Endothelial cell of umbilical vein (primary cell): Measurements from ENCODE around the gene USH1G. TPM values are rescaled to one million over a fixed set of nuclear protein-coding genes. Genes with fewer than 3 reads are reported as not detected.

ENCODE experiments used
- BruUV-seq: library from RNA; stranded (reverse); fragments of 400-500 nt; replicated peaks from 2 replicates; lab custom pipeline; 2021; lab: Mats Ljungman, UMichigan
- CTCF ChIA-PET: fragments of 300-600, 350-600 bp; sonication (Branson Sonifier 250); formaldehyde crosslinking; loops from one replicate; lab custom pipeline; 2021; ENCODE audit warnings: antibody characterized with exemption, inconsistent platforms; lab: Charles Lee
- POLR2A ChIA-PET: fragments of 300-600, 350-600 bp; sonication (Branson Sonifier 250); formaldehyde crosslinking; loops from one replicate; lab custom pipeline; 2021; ENCODE audit warnings: antibody characterized with exemption, inconsistent platforms; lab: Charles Lee
- DNase-seq: peaks from one replicate; pipeline ENCODE4 v3.0.0-alpha.2; 2011; ENCODE audit warnings: low read depth, low spot score
- FAIRE-seq: peaks from 2 replicates; lab custom pipeline; 2011; peaks lifted over from hg19 to GRCh38; lab: Jason Lieb, UNC
- H2AFZ ChIP-seq: 2 replicates; pipeline ENCODE4 v1.6.0; 2012; ENCODE audit warnings: low read depth, low read length, control low read depth, inconsistent platforms
- H3K27ac ChIP-seq: 2 replicates; pipeline ENCODE4 v1.5.1; 2011; ENCODE audit warnings: low read depth, mild to moderate bottlenecking, control low read depth, low read length, moderate library complexity; ENCODE audit not compliant: insufficient read depth
- H3K27me3 ChIP-seq, 2 experiments: 2 replicates each; pipeline versions ENCODE4 v1.6.0 to v1.6.1; 2011; ENCODE audit warnings: low read length in 2 of 2, mixed read lengths in 1 of 2; ENCODE audit not compliant: control insufficient read depth in 2 of 2, insufficient read depth in 2 of 2
- H3K36me3 ChIP-seq, 2 experiments: 2 replicates in 1 of 2; 3 replicates in 1 of 2; pipeline ENCODE4 v1.5.1; 2011; ENCODE audit warnings: low read length in 2 of 2, mild to moderate bottlenecking in 1 of 2, moderate library complexity in 1 of 2; ENCODE audit not compliant: control insufficient read depth in 2 of 2, insufficient read depth in 2 of 2; ENCODE audit errors: extremely low read depth in 1 of 2
- H3K4me1 ChIP-seq: 3 replicates; pipeline ENCODE4 v1.5.1; 2011; ENCODE audit warnings: mild to moderate bottlenecking, low read length; ENCODE audit not compliant: control insufficient read depth, insufficient read depth; ENCODE audit errors: extremely low read depth
- H3K4me2 ChIP-seq: 2 replicates; pipeline ENCODE4 v1.6.1; 2011; ENCODE audit warnings: low read length, control low read depth, mixed read lengths; ENCODE audit not compliant: insufficient read depth
- H3K4me3 ChIP-seq, 3 experiments: fragments of 200-600 bp in 1 of 3; sonication (generic), shearing (Covaris generic) in 1 of 3; replicated peaks in 1 of 3; 2 replicates each; pipeline ENCODE4 v1.5.1; 2011 to 2016; ENCODE audit warnings: control low read depth in 3 of 3, low read length in 3 of 3, mild to moderate bottlenecking in 2 of 3, inconsistent platforms in 1 of 3, low read depth in 1 of 3, moderate library complexity in 1 of 3; ENCODE audit not compliant: insufficient read depth in 1 of 3
- H3K79me2 ChIP-seq: 2 replicates; pipeline ENCODE4 v1.6.0; 2012; ENCODE audit warnings: low read length, inconsistent platforms; ENCODE audit not compliant: control insufficient read depth, insufficient read depth
- H3K9ac ChIP-seq: replicated peaks from 2 replicates; pipeline ENCODE3; 2011; ENCODE audit warnings: low read length, control low read depth; ENCODE audit not compliant: insufficient read depth; ENCODE audit errors: extremely low read depth
- H3K9me1 ChIP-seq: replicated peaks from 3 replicates; pipeline ENCODE4 v1.6.0; 2011; ENCODE audit warnings: mild to moderate bottlenecking, low read length; ENCODE audit not compliant: control insufficient read depth, insufficient read depth; ENCODE audit errors: extremely low read depth
- H3K9me3 ChIP-seq: replicated peaks from 2 replicates; pipeline ENCODE4 v1.5.1; 2012; ENCODE audit warnings: low read length, inconsistent platforms; ENCODE audit not compliant: control insufficient read depth, insufficient read depth
- H4K20me1 ChIP-seq: replicated peaks from 2 replicates; pipeline ENCODE3; 2011; ENCODE audit warnings: mild to moderate bottlenecking, low read length; ENCODE audit not compliant: control insufficient read depth, insufficient read depth; ENCODE audit errors: extremely low read depth
- EZH2 ChIP-seq: IDR thresholded peaks from 2 replicates; pipeline ENCODE4 v1.6.1; 2012; ENCODE audit warnings: borderline replicate concordance, low read depth, mild to moderate bottlenecking, moderate library complexity, low read length, inconsistent platforms; ENCODE audit not compliant: severe bottlenecking
- FOS ChIP-seq: IDR thresholded peaks from 2 replicates; pipeline ENCODE4 v1.6.1; 2011; ENCODE audit warnings: mild to moderate bottlenecking, low read length, moderate library complexity, borderline replicate concordance; ENCODE audit not compliant: insufficient read depth
- JUN ChIP-seq: IDR thresholded peaks from 2 replicates; pipeline ENCODE4 v1.6.1; 2011; ENCODE audit warnings: borderline replicate concordance, low read depth; ENCODE audit not compliant: insufficient read length, insufficient read depth
- MYC ChIP-seq: IDR thresholded peaks from one replicate; pipeline ENCODE4 v1.6.1; 2011; ENCODE audit warnings: mild to moderate bottlenecking, low read depth, low read length
- POLR2A ChIP-seq: IDR thresholded peaks from 2 replicates; pipeline ENCODE4 v1.6.1; 2012; ENCODE audit warnings: low read depth, mild to moderate bottlenecking, control low read depth, low read length
- POLR2AphosphoS5 ChIP-seq: IDR thresholded peaks from 2 replicates; pipeline ENCODE4 v1.6.1; 2012; ENCODE audit warnings: low read depth, mild to moderate bottlenecking, control low read depth, low read length, moderate library complexity; ENCODE audit not compliant: insufficient read depth
- dilution Hi-C: fragments of 300-500 bp; cut with MboI; formaldehyde crosslinking; loops from one replicate; pipeline ENCODE4 v1.15.0; 2019; ENCODE audit warnings: low sequenced_read_pairs; ENCODE audit not compliant: extremely low pct_ligation_motif_present
- intact Hi-C: fragments of 100-400 bp; cut with micrococcal nuclease; formaldehyde crosslinking; loops from one replicate; pipeline ENCODE4 v1.10.0; 2022
- polyA plus RNA-seq, 4 experiments: library from polyadenylated mRNA; depleted of rRNA in 3 of 4; stranded (reverse) in 3 of 4; unstranded in 1 of 4; fragments of >200 nt; gene quantifications; 2 replicates each; pipeline versions ENCODE4 v1.2.1 to v1.2.3, GENCODE V29; 2011 to 2012; ENCODE audit warnings: missing spikeins in 1 of 4
- total RNA-seq: library from RNA; stranded (reverse); gene quantifications from 2 replicates; pipeline ENCODE4 v1.2.3, GENCODE V29; 2021
- TF ChIP-seq, protein P1 (sequence below), 2 donors: IDR thresholded peaks; 1 replicate in 1 of 2; 2 replicates in 1 of 2; pipeline ENCODE4 v1.5.1; 2011; ENCODE audit warnings: low read length in 2 of 2, mild to moderate bottlenecking in 2 of 2, moderate library complexity in 2 of 2, control low read depth in 1 of 2, inconsistent platforms in 1 of 2, low read depth in 1 of 2; ENCODE audit not compliant: insufficient read depth in 1 of 2; ENCODE audit errors: extremely low read depth in 1 of 2

Gene USH1G
- total and polyA plus RNA-seq, 2 donors (not counting 3 experiments of a cell fraction or from before 2014, with no cell fraction given), result not detected

DNA sequence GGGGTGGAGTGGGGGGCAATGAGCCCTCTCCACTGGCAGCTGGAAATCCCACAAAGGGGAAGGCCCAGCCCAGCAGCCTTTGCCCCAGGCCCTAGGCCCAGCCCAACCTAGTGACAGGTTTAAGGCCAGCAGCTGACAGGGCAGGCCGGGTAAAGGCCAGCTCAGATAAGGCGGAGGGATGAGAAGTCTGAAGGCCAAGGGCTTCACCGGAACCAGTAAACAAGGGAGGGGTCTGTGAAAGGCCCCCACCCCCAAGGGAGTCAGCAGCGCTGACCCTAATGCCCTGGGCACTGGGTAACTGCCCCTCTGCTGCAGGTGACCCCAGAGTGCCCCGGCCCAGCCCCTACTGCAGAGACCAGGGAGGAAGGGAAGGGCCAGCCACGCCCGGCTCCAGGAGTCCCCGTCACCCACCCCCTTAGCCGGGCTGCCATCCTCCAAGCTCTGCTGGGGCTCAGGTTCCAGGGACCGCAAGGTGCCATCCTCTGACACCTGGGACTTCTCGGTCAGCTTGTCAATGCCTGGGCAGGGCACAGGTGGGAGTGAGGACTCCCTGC, 30.2 kb upstream of the USH1G start:
- H2AFZ ChIP-seq, result no peak overlapping the region
- no peaks in the 10 kb centered on the region for H3K9me3 ChIP-seq
- TF ChIP-seq JUN, result no peak
- TF ChIP-seq MYC, result no peak
- TF ChIP-seq FOS, result no peak
- no peak for TF ChIP-seq EZH2
- no peak for DNase-seq
- H3K4me1 ChIP-seq, result no peaks in the 10 kb centered on the region
- dilution Hi-C loops, result no loop called here
- BruUV-seq, result no TSS peak
- ChIA-PET POLR2A (no interaction called here), CTCF (interaction anchor here (1.3 to 3.8 kb wide), 3 partner anchors 8 to 29 kb away, joined by 3 to 19 read pairs (median 5); partner anchors contain the start of gene OTOP2)
- FAIRE-seq, result no peak
- no peak overlapping the region for H3K27ac ChIP-seq
- no peaks in the 10 kb centered on the region for H3K36me3 ChIP-seq
- no peaks in the 10 kb centered on the region for H3K9me1 ChIP-seq
- intact Hi-C loops, result no loop called here
- no peaks in the 10 kb centered on the region for H3K79me2 ChIP-seq
- no peak overlapping the region for H3K9ac ChIP-seq
- no peaks in the 10 kb centered on the region for H4K20me1 ChIP-seq
- no peak overlapping the region for H3K4me2 ChIP-seq
- H3K27me3 ChIP-seq, result no peaks in the 10 kb centered on the region
- no peak overlapping the region for H3K4me3 ChIP-seq

DNA sequence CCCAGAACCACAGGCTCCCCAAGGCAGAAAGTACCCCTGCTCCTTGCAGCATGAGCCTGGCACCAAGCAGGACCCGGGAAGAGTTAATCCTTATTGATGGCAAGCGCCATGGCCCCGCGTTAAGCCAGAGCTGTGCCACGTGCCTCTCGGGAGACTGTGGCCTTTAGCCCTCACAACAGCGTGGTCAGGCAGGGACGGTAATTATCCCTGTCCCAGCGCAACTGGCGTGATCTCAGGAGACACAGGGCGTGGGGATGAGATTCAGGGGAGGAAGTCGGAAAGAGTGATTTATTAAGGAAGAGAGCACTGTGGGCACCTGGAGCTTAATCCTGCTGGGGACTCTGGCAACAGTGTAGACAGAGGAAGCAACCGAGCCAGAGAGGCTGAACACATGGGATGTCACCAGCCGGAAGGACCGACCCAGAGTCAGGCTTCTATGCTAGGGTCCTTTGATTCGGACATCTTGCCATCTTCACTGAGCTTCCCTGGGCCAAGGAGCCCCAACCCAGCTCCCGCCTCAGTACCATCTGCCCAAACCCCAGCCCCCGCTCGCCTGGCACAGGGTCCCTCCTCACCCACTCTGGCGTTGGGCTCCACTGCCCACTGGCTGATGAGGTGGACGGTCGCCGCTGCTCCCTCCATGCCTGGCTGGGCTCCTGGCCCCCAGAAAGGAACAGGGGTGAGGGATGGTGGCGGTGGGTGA, 29.5 kb upstream of the USH1G start:
- ChIA-PET POLR2A (no interaction called here), CTCF (interaction anchor here (1.3 to 3.8 kb wide), 3 partner anchors 9 to 28 kb away, joined by 3 to 19 read pairs (median 5); partner anchors contain the start of gene OTOP2)
- DNase-seq (no peak), FAIRE-seq (no peak)
- Histone ChIP-seq H3K9ac (no peak overlapping the region), H3K27me3 (no peaks in the 10 kb centered on the region), H4K20me1 (no peaks in the 10 kb centered on the region), H2AFZ (no peak overlapping the region), H3K4me1 (no peaks in the 10 kb centered on the region), H3K9me1 (no peaks in the 10 kb centered on the region), H3K79me2 (no peaks in the 10 kb centered on the region), H3K4me3 (no peak overlapping the region), H3K27ac (no peak overlapping the region), H3K36me3 (no peaks in the 10 kb centered on the region), H3K9me3 (no peaks in the 10 kb centered on the region), H3K4me2 (no peak overlapping the region)
- no TSS peak for BruUV-seq
- no peak for TF ChIP-seq POLR2A
- TF ChIP-seq FOS, result no peak
- TF ChIP-seq, protein P1, sequence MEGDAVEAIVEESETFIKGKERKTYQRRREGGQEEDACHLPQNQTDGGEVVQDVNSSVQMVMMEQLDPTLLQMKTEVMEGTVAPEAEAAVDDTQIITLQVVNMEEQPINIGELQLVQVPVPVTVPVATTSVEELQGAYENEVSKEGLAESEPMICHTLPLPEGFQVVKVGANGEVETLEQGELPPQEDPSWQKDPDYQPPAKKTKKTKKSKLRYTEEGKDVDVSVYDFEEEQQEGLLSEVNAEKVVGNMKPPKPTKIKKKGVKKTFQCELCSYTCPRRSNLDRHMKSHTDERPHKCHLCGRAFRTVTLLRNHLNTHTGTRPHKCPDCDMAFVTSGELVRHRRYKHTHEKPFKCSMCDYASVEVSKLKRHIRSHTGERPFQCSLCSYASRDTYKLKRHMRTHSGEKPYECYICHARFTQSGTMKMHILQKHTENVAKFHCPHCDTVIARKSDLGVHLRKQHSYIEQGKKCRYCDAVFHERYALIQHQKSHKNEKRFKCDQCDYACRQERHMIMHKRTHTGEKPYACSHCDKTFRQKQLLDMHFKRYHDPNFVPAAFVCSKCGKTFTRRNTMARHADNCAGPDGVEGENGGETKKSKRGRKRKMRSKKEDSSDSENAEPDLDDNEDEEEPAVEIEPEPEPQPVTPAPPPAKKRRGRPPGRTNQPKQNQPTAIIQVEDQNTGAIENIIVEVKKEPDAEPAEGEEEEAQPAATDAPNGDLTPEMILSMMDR (IDR thresholded peaks at IDR 0.05; ENCODE audit: extremely low read depth in 1 of 2, insufficient read depth in 1 of 2, low read depth in 1 of 2, low read length in 2 of 2), result no peak
- no peak for TF ChIP-seq EZH2
- TF ChIP-seq MYC, result no peak
- no peak for TF ChIP-seq POLR2AphosphoS5
- dilution Hi-C loops (no loop called here), intact Hi-C loops (no loop called here)
